Neural cell (in vitro differentiated cells): ENCODE results near the gene GALNT3. TPM values are rescaled to one million over a fixed set of nuclear protein-coding genes. Genes with fewer than 3 reads are reported as not detected.

ENCODE experiments used
- H2AFZ ChIP-seq: fragments of 200-600, 300-800 bp; sonication (generic), shearing (Covaris generic); 2 replicates; pipeline ENCODE4 v1.6.0; 2014; ENCODE audit warnings: low read depth, mild to moderate bottlenecking, antibody characterized with exemption, low read length, moderate library complexity
- H3F3A ChIP-seq: fragments of 200-600 bp; shearing (Covaris generic); 2 replicates; pipeline ENCODE4 v1.6.1; 2016; ENCODE audit warnings: mild to moderate bottlenecking, moderate library complexity, mixed read lengths, antibody characterized with exemption, low read length; ENCODE audit not compliant: insufficient read depth, poor library complexity, severe bottlenecking
- H3K27ac ChIP-seq: fragments of 200-600, 300-800 bp; sonication (generic), shearing (Covaris generic); 2 replicates; pipeline ENCODE4 v1.5.1; 2014; ENCODE audit warnings: mild to moderate bottlenecking, low read length, moderate library complexity
- H3K27me3 ChIP-seq: fragments of 300-800, 200-600 bp; sonication (generic), shearing (Covaris generic); 2 replicates; pipeline ENCODE4 v1.6.0; 2014; ENCODE audit warnings: mild to moderate bottlenecking, low read depth, low read length, moderate library complexity; ENCODE audit not compliant: insufficient read depth
- H3K36me3 ChIP-seq: fragments of 300-800, 200-600 bp; sonication (generic), shearing (Covaris generic); 2 replicates; pipeline ENCODE4 v1.5.1; 2014; ENCODE audit warnings: mild to moderate bottlenecking, antibody characterized with exemption, low read length, moderate library complexity; ENCODE audit not compliant: insufficient read depth
- H3K4me2 ChIP-seq: fragments of 300-800, 200-600 bp; sonication (generic), shearing (Covaris generic); 2 replicates; pipeline ENCODE4 v1.6.0; 2014; ENCODE audit warnings: mild to moderate bottlenecking, low read length
- H3K4me3 ChIP-seq: fragments of 300-800, 200-600 bp; sonication (generic), shearing (Covaris generic); 2 replicates; pipeline ENCODE4 v1.5.1; 2014; ENCODE audit warnings: mild to moderate bottlenecking, low read length, moderate library complexity
- H3K79me2 ChIP-seq: fragments of 200-600 bp; shearing (Covaris generic); replicated peaks from 2 replicates; pipeline ENCODE4 v1.6.0; 2014; ENCODE audit warnings: mild to moderate bottlenecking, low read length, moderate library complexity; ENCODE audit not compliant: insufficient read depth
- H3K9ac ChIP-seq: fragments of 300-800, 200-600 bp; sonication (generic), shearing (Covaris generic); 2 replicates; pipeline ENCODE4 v1.6.1; 2016; ENCODE audit warnings: mild to moderate bottlenecking, low read length, mixed read lengths
- H3K9me2 ChIP-seq: fragments of 200-600 bp; shearing (Covaris generic); 2 replicates; pipeline ENCODE4 v1.6.1; 2016; ENCODE audit warnings: mild to moderate bottlenecking, low read length, mixed read lengths; ENCODE audit not compliant: insufficient read depth
- H3K9me3 ChIP-seq: fragments of 200-600, 300-800 bp; sonication (generic), shearing (Covaris generic); 2 replicates; pipeline ENCODE4 v1.6.1; 2016; ENCODE audit warnings: mild to moderate bottlenecking, mixed run types, low read length, moderate library complexity, mixed read lengths
- H4K20me1 ChIP-seq: fragments of 200-600 bp; shearing (Covaris generic); 2 replicates; pipeline ENCODE4 v1.6.1; 2016; ENCODE audit warnings: mild to moderate bottlenecking, mixed run types; ENCODE audit not compliant: insufficient read depth
- CTCF ChIP-seq: fragments of 450-650 bp; IDR thresholded peaks from 2 replicates; pipeline ENCODE4 v1.5.1; 2014; ENCODE audit warnings: antibody characterized with exemption, mild to moderate bottlenecking, moderate library complexity; ENCODE audit not compliant: poor library complexity, severe bottlenecking
- EP300 ChIP-seq: fragments of 450-650 bp; conservative IDR thresholded peaks from 2 replicates; pipeline ENCODE4 v1.6.1; 2014; ENCODE audit warnings: antibody characterized with exemption, mild to moderate bottlenecking, moderate library complexity; ENCODE audit not compliant: poor library complexity, severe bottlenecking
- EZH2 ChIP-seq: fragments of 200-600, 300-800 bp; shearing (Covaris generic), sonication (generic); IDR thresholded peaks from 2 replicates; pipeline ENCODE4 v1.6.1; 2014; ENCODE audit warnings: antibody characterized with exemption, low read length, borderline replicate concordance, mild to moderate bottlenecking; ENCODE audit not compliant: insufficient read depth, poor library complexity, severe bottlenecking
- MXI1 ChIP-seq: fragments of 450-650 bp; conservative IDR thresholded peaks from 2 replicates; pipeline ENCODE4 v1.6.1; 2014; ENCODE audit warnings: antibody characterized with exemption, mild to moderate bottlenecking; ENCODE audit not compliant: poor library complexity, severe bottlenecking
- POLR2AphosphoS5 ChIP-seq: IDR thresholded peaks from 2 replicates; pipeline ENCODE4 v1.6.1; 2012
- RAD21 ChIP-seq: fragments of 450-650 bp; conservative IDR thresholded peaks from 2 replicates; pipeline ENCODE4 v1.6.1; 2014; ENCODE audit warnings: antibody characterized with exemption, mild to moderate bottlenecking, moderate library complexity
- REST ChIP-seq: IDR thresholded peaks from 2 replicates; pipeline ENCODE4 v1.6.1; 2012; ENCODE audit warnings: borderline replicate concordance
- SMC3 ChIP-seq: fragments of 450-650 bp; conservative IDR thresholded peaks from 2 replicates; pipeline ENCODE4 v1.6.1; 2014; ENCODE audit warnings: antibody characterized with exemption, mild to moderate bottlenecking, moderate library complexity; ENCODE audit not compliant: poor library complexity
- TAF1 ChIP-seq: IDR thresholded peaks from 2 replicates; pipeline ENCODE4 v1.6.1; 2012; ENCODE audit warnings: low read depth
- polyA plus RNA-seq: library from polyadenylated mRNA; depleted of rRNA; stranded (reverse); fragments of >200 nt; gene quantifications from 2 replicates; pipeline ENCODE4 v1.2.3, GENCODE V29; 2014

GALNT3 gene
- polyA plus RNA-seq, 1 donor from 2014 or later, result 3.7 TPM

- no peak for TF ChIP-seq EP300
- no peak for TF ChIP-seq REST
- no peak for TF ChIP-seq SMC3
- TF ChIP-seq RAD21, result no peak
- TF ChIP-seq EZH2, result no peak
- TF ChIP-seq TAF1, result no peak
- no peak for TF ChIP-seq MXI1
- no peak for TF ChIP-seq CTCF
- no peak for TF ChIP-seq POLR2AphosphoS5
- H3K27ac ChIP-seq, result no peak overlapping the region
- H3K9me2 ChIP-seq, result no peaks in the 10 kb centered on the region
- no peaks in the 10 kb centered on the region for H3K79me2 ChIP-seq
- H3K27me3 ChIP-seq, result no peaks in the 10 kb centered on the region
- no peak overlapping the region for H3K9ac ChIP-seq
- H3K4me3 ChIP-seq, result no peak overlapping the region
- H3F3A ChIP-seq, result no peaks in the 10 kb centered on the region
- no peak overlapping the region for H3K4me2 ChIP-seq
- no peaks in the 10 kb centered on the region for H3K36me3 ChIP-seq
- H4K20me1 ChIP-seq, result no peaks in the 10 kb centered on the region
- no peak overlapping the region for H2AFZ ChIP-seq
- H3K9me3 ChIP-seq, result no peaks in the 10 kb centered on the region
Measured at GRCh38 chr2:165772183-165772582, 21.9 kb downstream of the GALNT3 start.

- H3K9me2 ChIP-seq, result no peaks in the 10 kb centered on the region
- no peaks in the 10 kb centered on the region for H3K79me2 ChIP-seq
- H3K9ac ChIP-seq, result no peak overlapping the region
- H3K4me2 ChIP-seq, result no peak overlapping the region
- no peaks in the 10 kb centered on the region for H3K27me3 ChIP-seq
- no peaks in the 10 kb centered on the region for H3K9me3 ChIP-seq
- no peaks in the 10 kb centered on the region for H4K20me1 ChIP-seq
- no peaks in the 10 kb centered on the region for H3K36me3 ChIP-seq
- H3F3A ChIP-seq, result no peaks in the 10 kb centered on the region
- H3K4me3 ChIP-seq, result no peak overlapping the region
- H3K27ac ChIP-seq, result no peak overlapping the region
- no peak overlapping the region for H2AFZ ChIP-seq
- TF ChIP-seq EP300 (no peak), POLR2AphosphoS5 (no peak), EZH2 (no peak), REST (no peak), TAF1 (no peak), CTCF (no peak), MXI1 (no peak), SMC3 (no peak), RAD21 (no peak)
Measured at GRCh38 chr2:165766326-165766927, 27.6 kb downstream of the GALNT3 start.
